Caco-2 (cell line): ENCODE data around the gene CNOT6L. TPM values are rescaled to one million over a fixed set of nuclear protein-coding genes. Genes with fewer than 3 reads are reported as not detected.
A peak's percentile ranks its signal among the peaks of the same experiment; 100 is the strongest.

ENCODE experiments used
- BruUV-seq: library from RNA; stranded (reverse); fragments of 400-500 nt; replicated peaks from 2 replicates; lab custom pipeline; 2021; lab: Mats Ljungman, UMichigan
- CTCF ChIA-PET: fragments of 300-600 bp; sonication (Branson Sonifier 250); formaldehyde crosslinking; loops from one replicate; lab custom pipeline; 2022; ENCODE audit warnings: antibody characterized with exemption; lab: Charles Lee
- POLR2A ChIA-PET: fragments of 300-600 bp; sonication (Branson Sonifier 250); formaldehyde crosslinking; loops from one replicate; lab custom pipeline; 2022; ENCODE audit warnings: antibody characterized with exemption; lab: Charles Lee
- DNase-seq, 2 experiments: peaks; one replicate each; pipeline versions ENCODE4 v3.0.0 to v3.0.0-alpha.2; 2020 to 2022
- H3K27me3 ChIP-seq: replicated peaks from 2 replicates; pipeline ENCODE4 v1.6.0; 2011; ENCODE audit warnings: low read length; ENCODE audit not compliant: control insufficient read depth, insufficient read depth
- H3K36me3 ChIP-seq: 2 replicates; pipeline ENCODE4 v1.5.1; 2011; ENCODE audit warnings: low read length; ENCODE audit not compliant: control insufficient read depth, insufficient read depth
- H3K4me1 ChIP-seq: fragments of 250-450 bp; sonication (Bioruptor Pico); 2 replicates; pipeline ENCODE4 v1.5.1; 2020; ENCODE audit warnings: mild to moderate bottlenecking
- H3K4me3 ChIP-seq: 2 replicates; pipeline ENCODE4 v1.5.1; 2011; ENCODE audit warnings: low read depth, mild to moderate bottlenecking, control low read depth, low read length
- H3K9me3 ChIP-seq: fragments of 250-450 bp; sonication (Bioruptor Pico); 2 replicates; pipeline ENCODE4 v1.5.1; 2020; ENCODE audit warnings: mild to moderate bottlenecking, moderate library complexity
- H3K27ac Mint-ChIP-seq: one replicate; pipeline ENCODE4 v1.8.0; 2022; ENCODE audit warnings: mixed read lengths; ENCODE audit not compliant: unreplicated experiment
- H3K27me3 Mint-ChIP-seq: one replicate; pipeline ENCODE4 v1.8.0; 2022; ENCODE audit warnings: mixed read lengths; ENCODE audit not compliant: insufficient read depth, unreplicated experiment
- H3K36me3 Mint-ChIP-seq: one replicate; pipeline ENCODE4 v1.8.0; 2022; ENCODE audit warnings: mild to moderate bottlenecking, mixed read lengths; ENCODE audit not compliant: insufficient read depth, unreplicated experiment
- H3K4me1 Mint-ChIP-seq: one replicate; pipeline ENCODE4 v1.8.0; 2022; ENCODE audit warnings: low read depth, mixed read lengths; ENCODE audit not compliant: unreplicated experiment
- H3K4me3 Mint-ChIP-seq: one replicate; pipeline ENCODE4 v1.8.0; 2022; ENCODE audit warnings: mild to moderate bottlenecking, moderate library complexity, mixed read lengths; ENCODE audit not compliant: unreplicated experiment
- H3K9me3 Mint-ChIP-seq: one replicate; pipeline ENCODE4 v1.8.0; 2022; ENCODE audit warnings: mixed read lengths; ENCODE audit not compliant: unreplicated experiment
- CTCF ChIP-seq, 2 experiments: fragments of 200-600 bp in 1 of 2; IDR thresholded peaks; 1 replicate in 1 of 2; 2 replicates in 1 of 2; pipeline versions ENCODE4 v1.5.1 to v1.8.0; 2011 to 2022; ENCODE audit warnings: antibody characterized with exemption in 1 of 2, control low read depth in 1 of 2, inconsistent platforms in 1 of 2, low read depth in 1 of 2, low read length in 1 of 2, mild to moderate bottlenecking in 1 of 2, moderate library complexity in 1 of 2; ENCODE audit not compliant: insufficient read depth in 1 of 2, severe bottlenecking in 1 of 2, unreplicated experiment in 1 of 2
- intact Hi-C: fragments of 100-400 bp; cut with micrococcal nuclease; formaldehyde crosslinking; loops from one replicate; pipeline ENCODE4 v1.10.0; 2022; ENCODE audit not compliant: unreplicated experiment
- total RNA-seq: library from RNA; stranded (reverse); gene quantifications from 2 replicates; pipeline ENCODE4 v1.2.3, GENCODE V29; 2022

CNOT6L gene
- total RNA-seq, 1 experiment from 2014 or later, result 18.8 TPM

GRCh38 chr4:77819843-77820648 lies 878 bp upstream of the CNOT6L start:
- ChIA-PET POLR2A (interaction anchor here (0.7 to 1.0 kb wide), 2 partner anchors 42 to 732 kb away, joined by 3 to 5 read pairs; partner anchors contain the start of gene MRPL1), CTCF (interaction anchor here (1.1 to 1.2 kb wide), 2 partner anchors 13 to 42 kb away, joined by 3 to 5 read pairs; partner anchors contain the start of gene MRPL1)
- Histone ChIP-seq H3K4me3 (peak overlapping the region; percentile 93), H3K9me3 (no peaks in the 10 kb centered on the region), H3K27me3 (no peaks in the 10 kb centered on the region), H3K4me1 (peaks cover 7% of the 10 kb centered on the region), H3K36me3 (no peaks in the 10 kb centered on the region)
- H3K9me3 Mint-ChIP-seq, result no peaks in the 10 kb centered on the region
- H3K27ac Mint-ChIP-seq, result peak overlapping the region; percentile 91
- no peak for TF ChIP-seq CTCF (IDR thresholded peaks at IDR 0.05; ENCODE audit: insufficient read depth in 1 of 2, low read depth in 1 of 2, low read length in 1 of 2, severe bottlenecking in 1 of 2, unreplicated experiment in 1 of 2)
- no TSS peak for BruUV-seq
- H3K4me3 Mint-ChIP-seq, result peak overlapping the region; percentile 96
- H3K4me1 Mint-ChIP-seq, result no peaks in the 10 kb centered on the region
- peaks cover 5% of the 10 kb centered on the region for H3K27me3 Mint-ChIP-seq
- peak; percentile 82 to 89 for DNase-seq
- intact Hi-C loops, result loop anchor here (1.0 to 5.0 kb wide), 2 partner anchors 120 to 137 kb away; no protein-coding TSS in a partner anchor
- H3K36me3 Mint-ChIP-seq, result peaks cover 13% of the 10 kb centered on the region

DNA sequence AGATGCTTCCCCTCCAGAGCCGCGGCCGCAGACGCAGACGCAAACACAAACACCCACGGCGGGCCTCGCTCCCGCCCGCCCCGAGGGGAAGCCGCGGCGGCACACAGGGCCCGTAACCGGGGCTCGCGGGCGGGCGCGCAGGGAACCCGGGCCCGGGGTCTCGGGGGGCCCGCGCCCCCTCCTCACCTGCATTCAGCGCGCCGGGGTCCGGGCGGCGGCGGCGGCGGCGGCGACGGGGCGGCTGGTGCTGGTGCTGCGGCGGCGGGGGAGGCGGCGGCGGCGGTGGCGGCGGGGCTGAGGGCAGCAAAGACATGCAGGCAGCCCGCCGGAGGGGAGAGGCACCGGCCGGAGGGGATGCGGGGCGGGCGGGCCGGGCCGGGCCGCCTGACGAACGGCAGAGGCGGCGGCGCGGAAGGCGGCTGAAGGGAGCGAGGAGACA lies 255 bp upstream of the CNOT6L start:
- CTCF ChIA-PET, result interaction anchor here (1.1 to 1.2 kb wide), 2 partner anchors 12 to 43 kb away, joined by 3 to 5 read pairs; partner anchors contain the start of gene MRPL1
- Mint-ChIP-seq H3K36me3 (peaks cover 13% of the 10 kb centered on the region), H3K4me3 (peak overlapping the region; percentile 96), H3K27ac (peak overlapping the region; percentile 89), H3K27me3 (no peaks in the 10 kb centered on the region), H3K4me1 (no peaks in the 10 kb centered on the region), H3K9me3 (no peaks in the 10 kb centered on the region)
- BruUV-seq, result no TSS peak
- no peaks in the 10 kb centered on the region for H3K36me3 ChIP-seq
- no peaks in the 10 kb centered on the region for H3K9me3 ChIP-seq
- no peaks in the 10 kb centered on the region for H3K27me3 ChIP-seq
- TF ChIP-seq CTCF (IDR thresholded peaks at IDR 0.05; ENCODE audit: insufficient read depth in 1 of 2, low read depth in 1 of 2, low read length in 1 of 2, severe bottlenecking in 1 of 2, unreplicated experiment in 1 of 2), result no peak
- peak overlapping the region; percentile 93 for H3K4me3 ChIP-seq
- POLR2A ChIA-PET, result interaction anchor here (1.0 kb wide), 1 partner anchor 43 kb away, joined by 5 read pairs; the partner anchor contains the start of gene MRPL1
- peaks cover 7% of the 10 kb centered on the region for H3K4me1 ChIP-seq
- DNase-seq, result peak in 1 of 2 experiments; percentile 45
- intact Hi-C loops, result loop anchor here (5.0 kb wide), 1 partner anchor 138 kb away; no protein-coding TSS in a partner anchor

DNA sequence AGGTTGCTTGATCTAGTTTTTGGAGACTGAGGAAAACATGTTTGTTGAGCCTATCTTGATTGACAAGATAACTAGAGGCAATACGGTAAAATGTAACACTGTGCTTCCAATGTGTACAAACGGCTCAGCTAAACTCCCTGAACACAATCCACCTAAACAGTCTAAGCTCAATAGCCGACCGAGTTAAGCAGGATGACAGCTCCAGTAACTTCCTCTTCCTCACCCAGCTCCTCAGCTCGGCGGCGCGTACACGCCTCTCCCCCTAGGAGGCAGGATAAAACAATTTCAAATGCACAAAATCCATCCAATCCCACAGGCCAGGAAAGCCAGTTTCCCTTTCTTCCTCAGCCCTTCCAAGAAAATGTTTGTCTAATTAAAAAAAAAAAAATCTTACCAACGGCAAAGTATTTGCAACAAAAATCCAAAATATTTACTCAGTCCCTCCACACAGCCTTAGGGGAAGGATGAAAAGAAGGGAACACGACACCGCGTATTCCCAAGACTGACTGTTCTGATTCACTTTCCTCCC lies 1.0 kb downstream of the CNOT6L start:
- TF ChIP-seq CTCF (IDR thresholded peaks at IDR 0.05; ENCODE audit: insufficient read depth in 1 of 2, low read depth in 1 of 2, low read length in 1 of 2, severe bottlenecking in 1 of 2, unreplicated experiment in 1 of 2), result peak; percentile 21 to 52
- Histone ChIP-seq H3K27me3 (no peaks in the 10 kb centered on the region), H3K36me3 (no peaks in the 10 kb centered on the region), H3K9me3 (no peaks in the 10 kb centered on the region), H3K4me1 (peaks cover 7% of the 10 kb centered on the region), H3K4me3 (peak overlapping the region; percentile 93)
- H3K9me3 Mint-ChIP-seq, result no peaks in the 10 kb centered on the region
- peak overlapping the region; percentile 96 for H3K4me3 Mint-ChIP-seq
- peak overlapping the region; percentile 89 for H3K27ac Mint-ChIP-seq
- DNase-seq, result peak; percentile 69 to 73
- POLR2A ChIA-PET, result interaction anchor here (0.5 to 1.3 kb wide), 3 partner anchors 35 to 45 kb away, joined by 4 to 6 read pairs (median 5); partner anchors contain the start of gene MRPL1
- TSS peak; percentile 33 for BruUV-seq
- no peaks in the 10 kb centered on the region for H3K4me1 Mint-ChIP-seq
- CTCF ChIA-PET, result interaction anchor here (0.6 to 1.2 kb wide), 7 partner anchors 7 to 251 kb away, joined by 3 to 6 read pairs (median 3); partner anchors contain the start of gene MRPL1
- H3K27me3 Mint-ChIP-seq, result no peaks in the 10 kb centered on the region
- peaks cover 13% of the 10 kb centered on the region for H3K36me3 Mint-ChIP-seq
- intact Hi-C loops, result loop anchor here (1.0 to 5.0 kb wide), 2 partner anchors 44 to 139 kb away; partner anchors contain the start of gene MRPL1
